Thyroid gland (tissue), 4 donors: Measurements from ENCODE around the gene CAMTA1. TPM values are rescaled to one million over a fixed set of nuclear protein-coding genes. Genes with fewer than 3 reads are reported as not detected.

Source experiments
- DNase-seq, 2 donors: peaks; one replicate each; pipeline ENCODE4 v3.0.0-alpha.2; 2019
- H3K27ac ChIP-seq, 3 donors: fragments of 200-600 bp; sonication (generic); 1 replicate in 2 of 3; 2 replicates in 1 of 3; pipeline ENCODE4 v1.5.1; 2016 to 2019; ENCODE audit warnings: mild to moderate bottlenecking in 1 of 3, moderate library complexity in 1 of 3
- H3K27me3 ChIP-seq: fragments of 200-600 bp; sonication (generic); one replicate; pipeline ENCODE4 v1.5.1; 2019
- H3K36me3 ChIP-seq, 2 donors: fragments of 200-600 bp; sonication (generic); one replicate each; pipeline ENCODE4 v1.5.1; 2016 to 2019
- H3K4me1 ChIP-seq, 2 donors: fragments of 200-600 bp; sonication (generic); one replicate each; pipeline ENCODE4 v1.5.1; 2017 to 2019
- H3K4me3 ChIP-seq, 3 donors: fragments of 200-600 bp; sonication (generic); replicated peaks in 1 of 3; 1 replicate in 2 of 3; 2 replicates in 1 of 3; pipeline ENCODE4 v1.5.1; 2016; ENCODE audit warnings: mild to moderate bottlenecking in 1 of 3
- H3K9me3 ChIP-seq: fragments of 200-600 bp; sonication (generic); one replicate; pipeline ENCODE4 v1.5.1; 2017
- POLR2A ChIP-seq, 2 donors: fragments of 450-650 bp; IDR thresholded peaks; one replicate each; pipeline ENCODE4 v1.6.1; 2017; ENCODE audit warnings: antibody characterized with exemption in 2 of 2, mild to moderate bottlenecking in 2 of 2, moderate library complexity in 1 of 2
- WGBS, 2 donors: methylation state at CpG; one replicate each; pipeline ENCODE4 v1.1.5; 2017; 5-methylcytosine and 5-hydroxymethylcytosine counted together
- intact Hi-C: fragments of 100-400 bp; cut with DNase I; formaldehyde crosslinking; loops from one replicate; pipeline ENCODE4 v1.15.1; 2023
- total RNA-seq, 4 donors: library from RNA; depleted of rRNA; stranded (reverse); fragments of >200 nt; gene quantifications; one replicate each; pipeline ENCODE4 v1.2.3, GENCODE V29; 2016
- TF ChIP-seq, protein P1 (sequence below), 6 experiments: fragments of 200-600 bp in 3 of 6; fragments of 450-650 bp in 3 of 6; sonication (generic) in 3 of 6; IDR thresholded peaks; one replicate each; pipeline ENCODE4 v1.5.1; 2016 to 2019; ENCODE audit warnings: antibody characterized with exemption in 6 of 6, mild to moderate bottlenecking in 2 of 6, inconsistent platforms in 1 of 6, moderate library complexity in 1 of 6

Gene CAMTA1
- total RNA-seq, 4 donors from 2014 or later = 63.9 to 124 (median 101) TPM

DNA sequence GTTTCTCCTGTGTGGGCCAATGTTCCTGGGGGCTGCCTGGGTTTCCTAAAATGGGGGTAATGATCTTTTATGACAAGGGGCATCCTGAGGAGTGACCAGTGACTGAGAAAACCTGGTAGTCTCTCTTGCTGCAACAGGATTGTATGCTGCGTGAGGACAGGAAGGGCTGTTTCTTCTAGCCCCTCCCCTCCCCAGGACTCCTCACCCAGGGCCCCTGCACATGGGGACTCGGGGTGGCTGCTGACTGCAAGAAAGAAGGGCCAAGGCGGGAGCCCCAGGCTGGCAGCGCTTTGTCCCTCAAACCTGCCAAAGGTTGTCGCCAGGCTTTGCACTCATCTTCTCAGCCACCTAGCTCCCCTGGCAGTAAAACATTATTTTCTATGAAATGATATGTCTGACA is 442.4 kb downstream of the CAMTA1 start:
- no peak overlapping the region for H3K27ac ChIP-seq
- H3K4me1 ChIP-seq = no peaks in the 10 kb centered on the region
- 93 to 97% methylated on average over 4 to 5 of the region's 5 CpGs for WGBS, 2 donors
- no peak overlapping the region for H3K4me3 ChIP-seq
- no peaks in the 10 kb centered on the region for H3K9me3 ChIP-seq
- intact Hi-C loops = loop anchor here (10.0 kb wide), 1 partner anchor 417 kb away; no protein-coding TSS in a partner anchor
- no peaks in the 10 kb centered on the region for H3K27me3 ChIP-seq
- H3K36me3 ChIP-seq = no peaks in the 10 kb centered on the region
- DNase-seq = no peak
- TF ChIP-seq POLR2A (IDR thresholded peaks at IDR 0.05) = no peak
- TF ChIP-seq, protein P1, sequence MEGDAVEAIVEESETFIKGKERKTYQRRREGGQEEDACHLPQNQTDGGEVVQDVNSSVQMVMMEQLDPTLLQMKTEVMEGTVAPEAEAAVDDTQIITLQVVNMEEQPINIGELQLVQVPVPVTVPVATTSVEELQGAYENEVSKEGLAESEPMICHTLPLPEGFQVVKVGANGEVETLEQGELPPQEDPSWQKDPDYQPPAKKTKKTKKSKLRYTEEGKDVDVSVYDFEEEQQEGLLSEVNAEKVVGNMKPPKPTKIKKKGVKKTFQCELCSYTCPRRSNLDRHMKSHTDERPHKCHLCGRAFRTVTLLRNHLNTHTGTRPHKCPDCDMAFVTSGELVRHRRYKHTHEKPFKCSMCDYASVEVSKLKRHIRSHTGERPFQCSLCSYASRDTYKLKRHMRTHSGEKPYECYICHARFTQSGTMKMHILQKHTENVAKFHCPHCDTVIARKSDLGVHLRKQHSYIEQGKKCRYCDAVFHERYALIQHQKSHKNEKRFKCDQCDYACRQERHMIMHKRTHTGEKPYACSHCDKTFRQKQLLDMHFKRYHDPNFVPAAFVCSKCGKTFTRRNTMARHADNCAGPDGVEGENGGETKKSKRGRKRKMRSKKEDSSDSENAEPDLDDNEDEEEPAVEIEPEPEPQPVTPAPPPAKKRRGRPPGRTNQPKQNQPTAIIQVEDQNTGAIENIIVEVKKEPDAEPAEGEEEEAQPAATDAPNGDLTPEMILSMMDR (IDR thresholded peaks at IDR 0.05) = no peak

DNA sequence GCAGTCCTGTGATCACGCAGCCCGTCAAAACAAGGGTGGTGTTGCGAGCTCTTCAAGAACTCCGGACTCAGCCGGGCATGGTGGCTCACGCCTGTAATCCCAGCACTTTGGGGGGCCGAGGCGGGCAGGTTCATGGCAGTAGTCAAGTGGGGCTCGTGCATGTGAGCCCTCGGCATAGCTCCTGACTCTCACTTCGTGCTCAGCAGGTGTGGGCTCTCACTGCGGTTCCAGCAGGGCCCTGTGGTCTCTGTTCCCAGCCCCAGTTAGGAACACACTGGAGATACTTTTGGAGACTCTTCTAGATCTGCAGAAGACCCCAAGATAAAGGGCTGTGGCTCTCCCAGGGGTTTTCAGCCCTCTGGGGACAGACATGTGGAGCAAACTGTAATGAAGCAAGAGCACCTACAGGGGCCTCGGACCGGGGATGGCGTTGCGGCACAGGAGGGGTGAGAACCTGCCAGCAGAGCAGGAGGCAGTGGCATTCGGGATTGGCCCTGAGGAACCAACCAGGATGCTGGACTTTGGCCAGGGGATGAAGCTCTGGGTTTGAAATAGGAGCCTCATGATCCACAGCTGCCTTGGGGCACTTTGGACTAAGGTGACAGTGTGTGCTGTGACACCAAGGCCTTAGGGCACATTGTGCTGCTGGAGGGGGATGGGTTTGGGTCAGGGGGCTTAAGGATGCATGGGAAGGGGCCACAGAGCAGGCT is 443.2 kb downstream of the CAMTA1 start:
- H3K36me3 ChIP-seq = no peaks in the 10 kb centered on the region
- no peaks in the 10 kb centered on the region for H3K9me3 ChIP-seq
- no peak for TF ChIP-seq POLR2A (IDR thresholded peaks at IDR 0.05)
- TF ChIP-seq, protein P1 (IDR thresholded peaks at IDR 0.05) = no peak
- WGBS, 2 donors = 72 to 78% methylated on average over 10 to 17 of the region's 17 CpGs
- intact Hi-C loops = loop anchor here (10.0 kb wide), 1 partner anchor 416 kb away; no protein-coding TSS in a partner anchor
- no peaks in the 10 kb centered on the region for H3K4me1 ChIP-seq
- H3K27me3 ChIP-seq = no peaks in the 10 kb centered on the region
- no peak for DNase-seq
- H3K27ac ChIP-seq = no peak overlapping the region
- no peak overlapping the region for H3K4me3 ChIP-seq

DNA sequence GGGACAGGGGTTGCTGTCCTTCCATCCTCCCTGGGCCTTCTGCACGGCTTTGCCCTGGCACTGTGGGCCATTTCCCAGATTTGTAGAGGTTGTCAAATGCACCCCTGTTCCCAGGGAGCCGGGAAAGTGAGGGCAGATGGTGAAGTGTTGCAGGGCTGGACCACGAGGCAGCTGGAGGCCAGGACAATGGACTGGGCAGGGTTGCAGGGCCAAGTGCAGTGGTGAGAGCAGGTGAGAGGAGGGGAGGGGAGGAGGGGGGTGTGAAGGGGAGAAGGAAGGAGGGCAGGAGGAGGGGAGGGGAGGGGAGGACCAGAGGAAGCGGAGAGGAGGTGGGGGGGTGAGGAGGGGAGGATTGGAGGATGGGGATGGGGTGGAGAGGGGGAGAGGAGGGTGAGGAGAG is 443.9 kb downstream of the CAMTA1 start:
- Histone ChIP-seq H3K36me3 (no peaks in the 10 kb centered on the region), H3K27me3 (no peaks in the 10 kb centered on the region), H3K27ac (no peak overlapping the region), H3K9me3 (no peaks in the 10 kb centered on the region), H3K4me3 (no peak overlapping the region), H3K4me1 (no peaks in the 10 kb centered on the region)
- intact Hi-C loops = loop anchor here (10.0 kb wide), 1 partner anchor 416 kb away; no protein-coding TSS in a partner anchor
- DNase-seq = no peak
- no peak for TF ChIP-seq POLR2A (IDR thresholded peaks at IDR 0.05)
- TF ChIP-seq, protein P1 (IDR thresholded peaks at IDR 0.05) = no peak
- 58 to 68% methylated on average over 3 to 4 of the region's 4 CpGs for WGBS, 2 donors

DNA sequence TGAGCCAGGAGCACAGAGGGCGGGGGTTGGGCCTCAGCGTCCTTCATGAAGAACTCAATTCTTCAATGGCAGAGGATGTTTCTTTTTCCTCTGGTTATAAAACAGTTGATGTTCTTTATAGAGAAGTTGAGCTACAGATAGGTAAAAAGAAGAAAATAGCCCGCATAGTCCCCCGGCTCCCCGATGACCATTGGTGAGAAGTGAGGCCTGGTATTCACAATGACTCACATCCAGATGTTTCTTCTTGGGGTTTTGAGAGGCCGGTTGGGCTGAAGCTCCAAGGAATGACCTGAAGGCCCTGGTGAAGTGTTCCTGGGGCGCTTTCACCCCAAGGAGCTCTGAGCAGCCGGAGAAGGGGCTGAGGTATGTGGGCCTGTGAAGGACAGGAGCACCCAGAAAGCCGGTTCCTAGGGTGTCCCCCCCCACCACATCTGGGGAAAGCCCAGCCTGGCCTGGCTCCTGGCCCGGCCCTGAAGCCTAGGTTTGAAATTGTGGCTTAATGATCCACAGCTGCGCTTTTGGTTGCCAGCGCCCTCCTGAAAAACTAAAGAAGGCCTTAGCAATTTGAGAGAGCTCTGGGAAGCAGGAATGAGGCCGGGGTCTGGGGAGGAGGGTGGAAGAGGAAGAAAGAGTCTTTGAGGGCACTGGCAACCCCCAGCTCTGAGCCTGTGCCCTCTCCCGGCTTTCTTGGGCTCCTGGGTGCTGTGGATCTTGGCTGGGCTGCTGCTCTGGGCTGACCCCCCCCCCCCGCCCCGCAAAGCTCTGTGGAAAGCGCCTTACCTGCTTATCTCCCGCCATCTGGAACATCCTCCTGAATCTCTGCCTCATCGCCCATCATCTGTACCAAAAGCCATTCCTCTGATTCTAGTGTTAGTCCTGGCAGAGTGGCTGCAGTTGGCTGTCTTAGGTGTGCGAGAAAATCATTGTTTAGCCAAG is 444.7 kb downstream of the CAMTA1 start:
- Histone ChIP-seq H3K9me3 (no peaks in the 10 kb centered on the region), H3K27me3 (no peaks in the 10 kb centered on the region), H3K4me1 (no peaks in the 10 kb centered on the region), H3K4me3 (no peak overlapping the region), H3K36me3 (no peaks in the 10 kb centered on the region), H3K27ac (no peak overlapping the region)
- no peak for TF ChIP-seq POLR2A (IDR thresholded peaks at IDR 0.05)
- TF ChIP-seq, protein P1 (IDR thresholded peaks at IDR 0.05) = no peak
- DNase-seq = no peak
- intact Hi-C loops = loop anchor here (10.0 kb wide), 1 partner anchor 415 kb away; no protein-coding TSS in a partner anchor
- WGBS, 2 donors = 77 to 90% methylated on average over 20 of the region's 20 CpGs
